Measurements from ENCODE around the gene POMP. TPM values are rescaled to one million over a fixed set of nuclear protein-coding genes. Genes with fewer than 3 reads are reported as not detected.
A peak's percentile ranks its signal among the peaks of the same experiment; 100 is the strongest.

POMP gene
- total RNA-seq, 2 donors from 2014 or later: 70.8 to 73.3 TPM

DNA sequence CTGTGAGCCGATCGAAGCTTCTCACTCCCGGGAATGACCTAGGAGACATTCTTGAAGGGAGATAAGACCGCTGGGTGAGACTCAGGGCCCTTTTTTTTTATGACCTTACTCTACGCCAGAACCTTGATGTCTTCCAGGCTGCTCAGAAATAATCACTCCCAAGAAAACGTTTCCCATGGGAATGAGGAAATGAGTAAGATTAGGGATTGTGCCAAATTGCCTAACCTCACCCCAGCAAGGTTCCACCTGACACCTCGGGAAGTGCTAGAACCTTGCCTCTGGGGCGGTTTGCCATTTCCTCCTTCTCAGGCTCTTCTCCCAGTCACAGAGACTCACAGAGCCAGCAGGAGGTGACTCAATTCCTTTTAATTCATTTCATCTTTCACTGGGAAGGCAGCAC is 57.6 kb downstream of the POMP start:
- no peak overlapping the region for H3K27ac Mint-ChIP-seq
- peak overlapping the region; percentile 16 to 24 for H3K4me3 Mint-ChIP-seq
- no peaks in the 10 kb centered on the region for H3K36me3 Mint-ChIP-seq (ENCODE audit: insufficient read depth in 2 of 2)

GRCh38 chr13:28717170-28717569 is 58.2 kb downstream of the POMP start:
- ATAC-seq (replicated peaks in 1 of 2) (no peak), DNase-seq (no peak)
- Mint-ChIP-seq H3K9me3 (no peaks in the 10 kb centered on the region), H3K27ac (peak overlapping the region; percentile 83), H3K4me3 (peak overlapping the region; percentile 92 to 99), H3K27me3 (ENCODE audit: low read depth) (no peaks in the 10 kb centered on the region), H3K36me3 (ENCODE audit: insufficient read depth in 2 of 2) (no peaks in the 10 kb centered on the region), H3K4me1 (ENCODE audit: low read depth) (peaks cover 27% of the 10 kb centered on the region)

More for the DNA sequence above, 57.6 kb downstream of the POMP start:
- no peak for ATAC-seq (replicated peaks in 1 of 2)
- DNase-seq: no peak
- Mint-ChIP-seq H3K27me3 (ENCODE audit: low read depth) (no peaks in the 10 kb centered on the region), H3K9me3 (no peaks in the 10 kb centered on the region), H3K4me1 (ENCODE audit: low read depth) (peaks cover 27% of the 10 kb centered on the region)

DNA sequence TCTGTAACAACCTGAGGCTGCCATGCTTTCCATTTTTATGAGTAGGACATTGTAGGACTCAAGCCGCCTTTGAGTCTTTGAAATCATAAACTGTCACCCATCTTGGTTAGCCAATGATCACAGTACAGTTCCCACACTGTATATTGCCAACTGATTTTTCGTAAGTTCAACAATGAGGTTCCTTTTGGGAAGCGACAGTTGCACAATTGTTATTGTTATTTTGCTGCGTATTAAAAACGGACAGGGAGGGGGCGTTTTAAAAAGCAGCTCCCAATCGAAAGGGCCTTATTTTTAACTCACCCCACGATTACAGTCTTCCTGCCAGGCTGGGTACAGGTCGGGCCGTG is 59.2 kb downstream of the POMP start:
- Mint-ChIP-seq H3K4me3 (peak overlapping the region; percentile 92 to 99), H3K36me3 (ENCODE audit: insufficient read depth in 2 of 2) (no peaks in the 10 kb centered on the region), H3K9me3 (no peaks in the 10 kb centered on the region), H3K4me1 (ENCODE audit: low read depth) (peaks cover 27% of the 10 kb centered on the region), H3K27ac (peak overlapping the region; percentile 83), H3K27me3 (ENCODE audit: low read depth) (no peaks in the 10 kb centered on the region)
- DNase-seq (no peak), ATAC-seq (replicated peaks in 1 of 2) (no peak)

DNA sequence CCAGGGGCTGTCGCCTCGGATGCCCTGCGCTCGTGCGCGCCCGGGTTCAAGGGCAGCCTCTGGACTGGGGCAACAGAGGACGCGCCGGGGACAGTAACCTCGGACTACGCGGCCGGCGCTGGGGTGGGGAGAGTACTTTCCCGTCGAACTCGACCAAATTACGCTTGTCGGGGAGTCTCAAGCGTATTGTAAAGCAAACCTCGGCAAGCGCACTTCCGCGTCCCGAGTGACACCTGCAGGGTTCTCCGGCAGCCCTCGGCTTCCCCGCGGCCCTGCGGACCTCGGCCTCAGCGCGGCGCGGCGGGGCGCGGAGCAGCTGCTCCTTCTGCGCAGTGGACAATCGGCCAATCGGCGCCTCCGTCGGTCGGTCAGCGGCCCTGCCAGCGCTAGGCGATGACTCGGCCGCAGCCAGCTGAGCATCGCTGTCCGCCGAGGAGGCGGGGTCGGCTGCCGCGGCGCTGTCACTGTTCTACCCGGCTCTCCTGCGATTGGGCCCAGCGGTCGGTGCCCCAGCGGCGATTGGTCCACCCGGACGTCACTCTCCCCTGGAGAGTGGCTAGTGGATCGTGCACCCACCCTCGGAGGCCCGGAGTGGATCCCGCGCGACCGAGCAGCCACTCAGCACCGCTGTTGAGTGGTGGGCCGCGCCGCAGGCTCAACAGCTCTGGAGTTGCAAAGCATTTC is 59.8 kb downstream of the POMP start, which contains the start of gene SLC46A3:
Gene SLC46A3 (minus strand): TSS at position 428 of the 684 bp plus-strand sequence. CDS start 972 bp downstream, outside the sequence.
- ATAC-seq (replicated peaks in 1 of 2) (peak; percentile 99 to 100), DNase-seq (peak; percentile 96 to 98)
- Mint-ChIP-seq H3K4me3 (peak within 1 kb of the TSS; percentile 92 to 99), H3K9me3 (no peaks in the 10 kb centered on the region), H3K36me3 (ENCODE audit: insufficient read depth in 2 of 2) (no peaks in the 10 kb centered on the region), H3K27me3 (ENCODE audit: low read depth) (no peaks in the 10 kb centered on the region), H3K4me1 (ENCODE audit: low read depth) (peaks cover 27% of the 10 kb centered on the region), H3K27ac (peak within 1 kb of the TSS; percentile 95)

DNA sequence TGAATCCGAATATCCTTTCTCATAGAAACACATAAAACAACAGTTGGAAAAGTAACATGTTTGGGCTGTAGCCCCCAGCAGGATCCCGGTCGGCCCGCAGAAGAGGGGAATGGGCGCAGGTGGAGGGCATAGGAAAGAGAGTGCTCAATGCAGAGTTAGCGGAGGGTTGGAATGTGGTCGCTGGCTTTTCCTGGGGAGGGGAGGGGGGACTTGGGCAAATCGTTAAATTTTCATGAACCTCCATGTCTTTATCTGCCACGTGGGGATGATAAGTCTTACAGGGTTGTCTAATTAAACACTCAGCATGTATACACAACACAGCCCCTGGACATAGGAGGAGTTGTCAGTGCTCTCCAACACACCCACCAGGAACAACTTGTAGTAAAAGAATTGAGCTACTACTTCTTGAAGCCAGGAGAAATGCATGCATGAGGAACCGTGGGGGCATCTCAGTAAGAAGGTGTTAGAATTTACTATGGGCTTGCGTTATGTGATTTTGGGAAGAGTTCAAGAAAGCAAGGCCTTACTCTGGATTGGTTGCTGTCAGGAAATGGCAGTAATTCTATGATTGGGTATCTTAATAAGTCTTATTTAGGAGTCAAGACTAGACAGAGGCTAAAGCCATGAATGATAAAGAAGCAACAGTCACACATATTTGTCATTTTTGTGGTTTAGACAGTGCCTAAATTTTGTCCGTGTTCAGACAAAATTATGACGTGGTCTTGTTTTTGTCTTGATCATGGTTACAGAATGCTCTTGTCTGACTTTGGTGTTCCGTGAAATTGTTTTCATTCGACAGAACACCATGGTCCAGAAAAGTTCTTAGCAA is 60.5 kb downstream of the POMP start:
- peak overlapping the region; percentile 95 for H3K27ac Mint-ChIP-seq
- no peaks in the 10 kb centered on the region for H3K27me3 Mint-ChIP-seq (ENCODE audit: low read depth)
- no peaks in the 10 kb centered on the region for H3K36me3 Mint-ChIP-seq (ENCODE audit: insufficient read depth in 2 of 2)
- H3K4me3 Mint-ChIP-seq: peak overlapping the region; percentile 92 to 99
- peaks cover 27% of the 10 kb centered on the region for H3K4me1 Mint-ChIP-seq (ENCODE audit: low read depth)
- DNase-seq (no peak), ATAC-seq (replicated peaks in 1 of 2) (no peak)
- no peaks in the 10 kb centered on the region for H3K9me3 Mint-ChIP-seq

DNA sequence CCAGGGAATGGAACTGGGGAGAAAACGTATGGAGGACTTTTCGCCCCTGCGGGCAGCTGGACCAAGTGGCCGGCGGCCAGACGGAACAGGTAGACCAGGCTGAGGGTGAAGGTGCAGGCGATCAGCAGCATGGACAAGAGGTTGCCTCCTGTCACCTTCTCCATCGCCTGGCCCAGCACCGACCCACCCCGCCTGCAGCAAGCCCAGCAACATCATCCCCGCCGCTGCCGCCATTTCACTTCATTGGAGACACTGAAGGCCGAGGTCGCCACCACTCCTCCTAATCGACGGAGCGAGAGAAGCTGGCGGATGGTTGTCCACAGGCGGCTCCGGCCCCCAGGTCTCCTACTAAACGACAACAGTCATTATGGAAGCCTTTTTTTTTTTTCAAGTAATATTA is 64.9 kb downstream of the POMP start:
- no peaks in the 10 kb centered on the region for H3K9me3 Mint-ChIP-seq
- H3K27ac Mint-ChIP-seq: no peak overlapping the region
- no peaks in the 10 kb centered on the region for H3K36me3 Mint-ChIP-seq (ENCODE audit: insufficient read depth in 2 of 2)
- ATAC-seq (replicated peaks in 1 of 2): no peak
- H3K27me3 Mint-ChIP-seq (ENCODE audit: low read depth): peaks cover 15% of the 10 kb centered on the region
- H3K4me1 Mint-ChIP-seq (ENCODE audit: low read depth): peaks cover 15% of the 10 kb centered on the region
- no peak for DNase-seq
- no peak overlapping the region for H3K4me3 Mint-ChIP-seq

DNA sequence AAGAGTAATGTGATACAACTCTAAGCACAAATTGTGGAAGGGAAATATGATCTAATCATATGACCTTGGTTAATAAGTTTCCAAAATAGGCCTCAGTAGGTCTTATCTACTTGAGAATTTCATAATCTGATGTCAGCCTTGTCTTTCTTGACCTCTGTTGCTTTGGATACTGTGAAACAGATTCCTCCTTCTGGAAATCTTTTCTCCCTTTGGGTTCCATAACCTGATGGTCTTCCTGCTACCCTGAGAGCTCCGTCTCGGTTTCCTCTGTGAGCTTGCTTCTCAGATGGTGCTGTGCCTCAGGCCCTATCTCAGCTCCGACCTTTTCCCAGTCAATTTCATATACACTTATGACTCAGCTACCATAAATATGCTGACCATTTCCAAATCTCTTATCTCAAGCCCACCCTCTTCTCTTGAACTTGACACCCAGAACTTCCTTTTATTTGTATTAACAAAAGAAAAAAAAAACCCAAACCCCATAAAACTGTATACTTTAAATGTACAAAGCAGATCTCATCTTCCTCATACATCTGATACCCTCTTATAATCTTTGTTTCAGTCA is 66.2 kb downstream of the POMP start:
- H3K27ac Mint-ChIP-seq: no peak overlapping the region
- no peaks in the 10 kb centered on the region for H3K36me3 Mint-ChIP-seq (ENCODE audit: insufficient read depth in 2 of 2)

More for the DNA sequence above, 66.2 kb downstream of the POMP start:
- no peaks in the 10 kb centered on the region for H3K9me3 Mint-ChIP-seq
- H3K27me3 Mint-ChIP-seq (ENCODE audit: low read depth): peaks cover 15% of the 10 kb centered on the region
- DNase-seq (no peak), ATAC-seq (replicated peaks in 1 of 2) (no peak)
- H3K4me3 Mint-ChIP-seq: no peak overlapping the region
- H3K4me1 Mint-ChIP-seq (ENCODE audit: low read depth): peaks cover 5% of the 10 kb centered on the region

Other genes with a start within 250 kb of the POMP start
- 10 to 100 TPM; 35.8 to 43.8 TPM for gene FLT1, start 164.0 kb upstream of the POMP start, total RNA-seq
- gene SLC46A3, start 59.8 kb downstream of the POMP start, total RNA-seq: 1 to 10 TPM; 7.2 to 7.3 TPM
- under 1 TPM in 1 of 2 donors, not detected in 1; 0.02 TPM for gene MTUS2, start 161.2 kb downstream of the POMP start, total RNA-seq

All from activated T-cell treated with anti-CD3 and anti-CD28 coated beads, Interleukin-2, amount 50 U/mL, for 72 hours (primary cell).